ENCODE data around the gene LRRC8D.

DNA sequence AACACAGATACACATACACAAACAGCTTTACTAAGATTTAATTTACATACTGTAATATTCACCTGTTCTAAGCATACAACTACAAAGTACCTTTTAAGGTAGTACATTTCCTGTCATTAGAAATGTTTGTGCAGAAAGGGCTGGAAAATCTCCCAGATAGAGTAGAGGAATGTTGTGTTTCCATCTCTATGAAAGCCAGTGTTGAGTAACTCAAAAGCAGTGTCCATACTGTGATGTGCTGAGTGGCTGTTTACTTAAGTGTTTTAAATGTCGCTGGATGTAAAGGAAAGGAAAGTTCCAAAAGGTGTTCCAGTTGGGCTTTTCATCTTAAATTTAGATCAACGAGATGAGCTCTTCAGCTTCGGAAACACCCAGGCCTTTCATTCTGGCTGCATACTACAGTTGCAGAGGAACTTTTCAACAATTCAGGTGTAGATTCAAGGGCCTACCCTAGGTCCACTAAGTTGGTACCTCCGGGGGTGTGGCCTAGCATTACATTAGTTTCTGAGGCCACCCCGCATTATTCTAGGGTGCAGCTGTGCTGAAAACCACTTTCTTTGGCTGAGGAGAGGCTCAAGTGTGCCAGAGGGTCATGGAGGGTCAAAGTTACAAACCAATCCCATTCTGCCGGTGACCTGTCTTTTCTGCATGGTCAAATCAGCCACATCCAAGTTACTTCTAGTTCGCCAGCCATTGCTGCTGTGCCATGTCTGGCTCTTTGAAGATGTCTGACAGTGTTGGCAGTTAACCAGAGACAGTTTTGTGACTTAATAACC, 78.1 kb downstream of the LRRC8D start:
- no peak for TF ChIP-seq POLR2AphosphoS5 (IDR thresholded peaks at IDR 0.05; ENCODE audit: low read depth, low read length)
- TF ChIP-seq, protein P1, sequence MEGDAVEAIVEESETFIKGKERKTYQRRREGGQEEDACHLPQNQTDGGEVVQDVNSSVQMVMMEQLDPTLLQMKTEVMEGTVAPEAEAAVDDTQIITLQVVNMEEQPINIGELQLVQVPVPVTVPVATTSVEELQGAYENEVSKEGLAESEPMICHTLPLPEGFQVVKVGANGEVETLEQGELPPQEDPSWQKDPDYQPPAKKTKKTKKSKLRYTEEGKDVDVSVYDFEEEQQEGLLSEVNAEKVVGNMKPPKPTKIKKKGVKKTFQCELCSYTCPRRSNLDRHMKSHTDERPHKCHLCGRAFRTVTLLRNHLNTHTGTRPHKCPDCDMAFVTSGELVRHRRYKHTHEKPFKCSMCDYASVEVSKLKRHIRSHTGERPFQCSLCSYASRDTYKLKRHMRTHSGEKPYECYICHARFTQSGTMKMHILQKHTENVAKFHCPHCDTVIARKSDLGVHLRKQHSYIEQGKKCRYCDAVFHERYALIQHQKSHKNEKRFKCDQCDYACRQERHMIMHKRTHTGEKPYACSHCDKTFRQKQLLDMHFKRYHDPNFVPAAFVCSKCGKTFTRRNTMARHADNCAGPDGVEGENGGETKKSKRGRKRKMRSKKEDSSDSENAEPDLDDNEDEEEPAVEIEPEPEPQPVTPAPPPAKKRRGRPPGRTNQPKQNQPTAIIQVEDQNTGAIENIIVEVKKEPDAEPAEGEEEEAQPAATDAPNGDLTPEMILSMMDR (IDR thresholded peaks at IDR 0.05), result no peak

Data from Panc1 (cell line).